ENCODE measurements around the gene MCTP2.

The MCTP2 gene

DNA sequence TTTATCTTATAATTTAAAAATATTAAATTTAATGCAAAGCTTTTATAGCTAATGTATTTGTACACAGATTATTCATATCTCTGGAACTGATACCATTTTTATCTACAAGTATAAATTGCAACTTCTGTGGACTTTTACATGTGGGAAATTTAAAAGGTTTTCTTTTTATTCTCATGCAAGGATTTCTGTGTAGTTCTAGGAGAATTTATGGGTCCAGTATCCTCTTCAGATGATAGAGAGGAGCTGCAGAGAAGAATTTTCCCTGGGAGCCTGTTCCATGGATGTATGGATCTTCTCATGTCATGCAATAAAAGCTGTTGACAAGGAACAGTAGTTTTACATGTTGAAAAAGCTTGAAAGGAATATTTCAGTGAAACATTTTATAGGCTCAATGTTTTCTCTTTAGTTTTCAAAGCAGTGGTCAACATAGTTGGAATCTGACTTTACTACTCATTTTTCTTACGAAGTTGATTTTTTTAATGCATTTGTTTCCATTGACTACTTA lies 119.7 kb downstream of the MCTP2 start:
- TF ChIP-seq TEAD4 (IDR thresholded peaks at IDR 0.05) (no peak), ZBTB7A (IDR thresholded peaks at IDR 0.05; ENCODE audit: low read depth) (no peak), TCF12 (IDR thresholded peaks at IDR 0.05; ENCODE audit: low read depth) (no peak), EGR1 (IDR thresholded peaks at IDR 0.05) (no peak), EP300 (IDR thresholded peaks at IDR 0.05; ENCODE audit: borderline replicate concordance) (no peak), CREB1 (IDR thresholded peaks at IDR 0.05; ENCODE audit: low read depth) (no peak), RAD21 (IDR thresholded peaks at IDR 0.05; ENCODE audit: low read depth) (no peak), FOXM1 (IDR thresholded peaks at IDR 0.05; ENCODE audit: borderline replicate concordance, low read depth) (no peak), CEBPB (IDR thresholded peaks at IDR 0.05) (no peak), TAF1 (IDR thresholded peaks at IDR 0.05; ENCODE audit: low read depth) (no peak), YY1 (IDR thresholded peaks at IDR 0.05; ENCODE audit: low read depth) (no peak), NFIC (IDR thresholded peaks at IDR 0.05) (no peak)
- TF ChIP-seq, protein P1, sequence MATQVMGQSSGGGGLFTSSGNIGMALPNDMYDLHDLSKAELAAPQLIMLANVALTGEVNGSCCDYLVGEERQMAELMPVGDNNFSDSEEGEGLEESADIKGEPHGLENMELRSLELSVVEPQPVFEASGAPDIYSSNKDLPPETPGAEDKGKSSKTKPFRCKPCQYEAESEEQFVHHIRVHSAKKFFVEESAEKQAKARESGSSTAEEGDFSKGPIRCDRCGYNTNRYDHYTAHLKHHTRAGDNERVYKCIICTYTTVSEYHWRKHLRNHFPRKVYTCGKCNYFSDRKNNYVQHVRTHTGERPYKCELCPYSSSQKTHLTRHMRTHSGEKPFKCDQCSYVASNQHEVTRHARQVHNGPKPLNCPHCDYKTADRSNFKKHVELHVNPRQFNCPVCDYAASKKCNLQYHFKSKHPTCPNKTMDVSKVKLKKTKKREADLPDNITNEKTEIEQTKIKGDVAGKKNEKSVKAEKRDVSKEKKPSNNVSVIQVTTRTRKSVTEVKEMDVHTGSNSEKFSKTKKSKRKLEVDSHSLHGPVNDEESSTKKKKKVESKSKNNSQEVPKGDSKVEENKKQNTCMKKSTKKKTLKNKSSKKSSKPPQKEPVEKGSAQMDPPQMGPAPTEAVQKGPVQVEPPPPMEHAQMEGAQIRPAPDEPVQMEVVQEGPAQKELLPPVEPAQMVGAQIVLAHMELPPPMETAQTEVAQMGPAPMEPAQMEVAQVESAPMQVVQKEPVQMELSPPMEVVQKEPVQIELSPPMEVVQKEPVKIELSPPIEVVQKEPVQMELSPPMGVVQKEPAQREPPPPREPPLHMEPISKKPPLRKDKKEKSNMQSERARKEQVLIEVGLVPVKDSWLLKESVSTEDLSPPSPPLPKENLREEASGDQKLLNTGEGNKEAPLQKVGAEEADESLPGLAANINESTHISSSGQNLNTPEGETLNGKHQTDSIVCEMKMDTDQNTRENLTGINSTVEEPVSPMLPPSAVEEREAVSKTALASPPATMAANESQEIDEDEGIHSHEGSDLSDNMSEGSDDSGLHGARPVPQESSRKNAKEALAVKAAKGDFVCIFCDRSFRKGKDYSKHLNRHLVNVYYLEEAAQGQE (IDR thresholded peaks at IDR 0.05; ENCODE audit: low read depth): no peak
- TF ChIP-seq, protein P2, sequence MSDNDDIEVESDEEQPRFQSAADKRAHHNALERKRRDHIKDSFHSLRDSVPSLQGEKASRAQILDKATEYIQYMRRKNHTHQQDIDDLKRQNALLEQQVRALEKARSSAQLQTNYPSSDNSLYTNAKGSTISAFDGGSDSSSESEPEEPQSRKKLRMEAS (IDR thresholded peaks at IDR 0.05): no peak

DNA sequence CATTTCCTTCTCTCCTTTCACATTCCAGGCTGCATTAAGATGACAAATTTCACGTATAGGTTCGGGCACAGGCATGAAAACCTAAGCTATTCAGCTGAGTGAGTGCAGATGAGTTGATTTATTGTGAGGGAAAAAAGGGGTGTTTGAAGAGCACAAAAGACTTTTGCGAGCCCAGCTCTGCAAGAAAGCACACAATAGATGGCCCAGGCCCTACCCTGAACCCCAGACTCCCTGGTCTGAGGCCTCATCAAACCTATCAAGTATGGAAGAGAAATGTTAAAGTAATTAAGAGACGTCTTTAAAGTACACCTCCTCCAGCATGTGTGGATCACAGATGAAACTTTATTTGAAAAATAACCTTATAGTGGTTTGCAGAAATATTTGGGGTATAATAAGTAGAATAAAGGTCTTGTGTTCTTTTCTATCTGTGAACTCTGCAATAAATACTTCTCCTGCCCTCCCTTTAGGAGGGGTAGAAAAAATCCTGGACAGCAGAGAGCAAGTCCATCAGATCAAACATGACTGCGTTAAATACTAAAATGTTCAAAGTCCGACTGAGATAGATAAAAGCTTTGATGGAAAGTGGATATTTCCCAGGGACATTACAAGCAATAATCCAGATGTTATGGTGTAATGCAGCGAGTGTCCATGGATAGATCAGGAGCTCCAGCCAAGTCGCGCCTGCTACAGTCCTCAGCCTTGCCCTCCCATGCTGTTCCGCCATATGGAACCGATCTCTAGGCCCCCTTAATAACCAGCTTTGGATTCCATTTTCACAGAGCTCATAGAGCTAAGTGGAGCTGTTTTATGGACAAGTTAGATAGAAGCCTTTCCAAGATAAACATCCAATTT lies 121.5 kb downstream of the MCTP2 start:
- TF ChIP-seq CREB1 (IDR thresholded peaks at IDR 0.05; ENCODE audit: low read depth) (no peak), EP300 (IDR thresholded peaks at IDR 0.05; ENCODE audit: borderline replicate concordance) (no peak), RAD21 (IDR thresholded peaks at IDR 0.05; ENCODE audit: low read depth) (no peak)
- TF ChIP-seq, protein P1 (IDR thresholded peaks at IDR 0.05; ENCODE audit: low read depth): no peak

DNA sequence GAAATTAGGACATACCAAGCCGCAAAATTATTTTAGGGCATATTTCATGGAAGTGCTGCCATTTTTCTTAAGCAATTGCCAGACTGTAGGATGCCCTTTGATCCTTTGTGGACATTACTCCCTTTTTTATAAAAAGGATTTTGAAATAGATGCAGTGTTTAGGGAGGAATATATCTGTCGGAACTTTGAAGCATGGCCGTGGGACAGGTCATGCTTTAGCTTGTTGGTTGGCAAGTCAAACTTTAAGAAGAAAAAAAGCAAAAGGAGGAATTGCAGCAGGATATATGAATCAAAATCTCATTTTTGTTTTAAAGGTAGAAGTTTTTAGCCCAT lies 122.1 kb downstream of the MCTP2 start:
- no peak for TF ChIP-seq YY1 (IDR thresholded peaks at IDR 0.05; ENCODE audit: low read depth)
- TF ChIP-seq EP300 (IDR thresholded peaks at IDR 0.05; ENCODE audit: borderline replicate concordance): no peak
- TF ChIP-seq CEBPB (IDR thresholded peaks at IDR 0.05): no peak
- TF ChIP-seq, protein P1 (IDR thresholded peaks at IDR 0.05; ENCODE audit: low read depth): no peak
- TF ChIP-seq TAF1 (IDR thresholded peaks at IDR 0.05; ENCODE audit: low read depth): no peak
- no peak for TF ChIP-seq CREB1 (IDR thresholded peaks at IDR 0.05; ENCODE audit: low read depth)
- no peak for TF ChIP-seq ZBTB7A (IDR thresholded peaks at IDR 0.05; ENCODE audit: low read depth)
- no peak for TF ChIP-seq TEAD4 (IDR thresholded peaks at IDR 0.05)
- TF ChIP-seq TCF12 (IDR thresholded peaks at IDR 0.05; ENCODE audit: low read depth): no peak
- TF ChIP-seq, protein P2 (IDR thresholded peaks at IDR 0.05): no peak

DNA sequence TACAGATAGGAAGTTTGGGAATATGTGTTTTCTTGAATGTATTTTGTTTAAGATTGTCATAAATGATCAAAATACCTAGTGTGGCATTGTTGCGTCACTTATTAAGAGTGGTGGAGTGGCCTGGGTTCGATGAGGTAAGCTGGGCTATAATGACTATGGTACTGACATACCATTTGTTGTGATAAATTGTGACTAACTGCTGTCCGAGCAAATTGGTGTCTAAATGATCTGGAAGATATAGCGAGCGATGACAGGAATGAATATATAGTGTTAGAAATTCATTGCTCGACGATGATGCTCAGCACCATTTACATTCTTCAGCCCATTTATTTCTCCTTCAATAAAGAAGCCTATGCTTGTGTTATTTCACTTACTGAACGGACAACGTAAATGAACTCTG lies 123.3 kb downstream of the MCTP2 start:
- no peak for TF ChIP-seq RAD21 (IDR thresholded peaks at IDR 0.05; ENCODE audit: low read depth)
- no peak for TF ChIP-seq TAF1 (IDR thresholded peaks at IDR 0.05; ENCODE audit: low read depth)
- no peak for TF ChIP-seq EGR1 (IDR thresholded peaks at IDR 0.05)
- TF ChIP-seq TCF12 (IDR thresholded peaks at IDR 0.05; ENCODE audit: low read depth): no peak
- TF ChIP-seq ZBTB7A (IDR thresholded peaks at IDR 0.05; ENCODE audit: low read depth): no peak
- TF ChIP-seq FOXM1 (IDR thresholded peaks at IDR 0.05; ENCODE audit: borderline replicate concordance, low read depth): no peak
- no peak for TF ChIP-seq EP300 (IDR thresholded peaks at IDR 0.05; ENCODE audit: borderline replicate concordance)
- no peak for TF ChIP-seq NFIC (IDR thresholded peaks at IDR 0.05)
- no peak for TF ChIP-seq TEAD4 (IDR thresholded peaks at IDR 0.05)
- TF ChIP-seq, protein P1 (IDR thresholded peaks at IDR 0.05; ENCODE audit: low read depth): no peak
- TF ChIP-seq YY1 (IDR thresholded peaks at IDR 0.05; ENCODE audit: low read depth): no peak
- TF ChIP-seq, protein P3, sequence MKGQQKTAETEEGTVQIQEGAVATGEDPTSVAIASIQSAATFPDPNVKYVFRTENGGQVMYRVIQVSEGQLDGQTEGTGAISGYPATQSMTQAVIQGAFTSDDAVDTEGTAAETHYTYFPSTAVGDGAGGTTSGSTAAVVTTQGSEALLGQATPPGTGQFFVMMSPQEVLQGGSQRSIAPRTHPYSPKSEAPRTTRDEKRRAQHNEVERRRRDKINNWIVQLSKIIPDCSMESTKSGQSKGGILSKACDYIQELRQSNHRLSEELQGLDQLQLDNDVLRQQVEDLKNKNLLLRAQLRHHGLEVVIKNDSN (IDR thresholded peaks at IDR 0.05): no peak
- TF ChIP-seq CEBPB (IDR thresholded peaks at IDR 0.05): no peak
- TF ChIP-seq, protein P2 (IDR thresholded peaks at IDR 0.05): no peak
- no peak for TF ChIP-seq CREB1 (IDR thresholded peaks at IDR 0.05; ENCODE audit: low read depth)
